Activated T-helper 9 cell treated with anti-CD3 and anti-CD28 coated beads, Interleukin-2, amount 50 U/mL, for 16 hours (primary cell): ENCODE results near the gene MRPL16.

Experiments used
- DNase-seq: peaks from one replicate; pipeline ENCODE4 v3.0.0-alpha.2; 2020; ENCODE audit warnings: low read depth

Gene MRPL16

DNA sequence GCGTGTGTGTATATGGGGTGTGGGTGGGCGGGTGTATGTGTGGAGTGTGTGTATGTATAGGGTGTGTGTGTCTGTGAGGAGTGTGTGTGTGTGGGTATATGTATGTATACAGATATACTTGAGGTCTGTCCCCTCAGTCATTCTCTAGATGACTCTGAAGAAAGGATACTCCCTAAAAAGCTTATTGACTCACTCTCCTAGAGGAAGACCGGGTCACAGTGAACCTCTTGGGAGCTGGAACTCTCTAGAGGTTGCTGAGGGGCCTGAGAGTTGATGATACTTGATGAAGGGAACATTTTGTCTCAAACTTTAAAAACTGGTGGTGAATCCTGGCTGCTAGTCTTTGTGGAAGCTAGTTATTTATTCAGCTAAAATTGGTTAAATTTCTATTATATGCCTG, 40.3 kb downstream of the MRPL16 start:
- no peak for DNase-seq

DNA sequence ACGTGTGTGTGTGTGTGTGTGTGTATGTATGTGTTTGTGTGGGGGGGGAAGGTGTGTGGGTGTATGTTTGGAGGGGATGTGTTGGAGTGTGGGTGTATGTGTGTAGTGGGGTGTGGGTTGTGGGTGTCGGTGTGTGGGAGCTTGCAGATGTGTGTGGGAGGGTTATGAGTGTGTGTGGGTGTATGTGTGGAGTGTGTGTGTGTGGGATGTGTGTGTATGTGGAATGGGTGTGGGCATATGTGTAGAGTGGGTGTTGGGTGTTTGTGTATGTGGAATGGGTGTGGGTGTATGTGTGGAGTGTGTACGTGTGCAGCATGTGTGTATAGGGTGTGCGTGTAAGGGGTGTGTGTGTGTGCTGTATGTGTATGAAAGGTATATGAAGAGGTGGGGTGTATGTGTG, 40.8 kb downstream of the MRPL16 start:
- DNase-seq, result no peak

GRCh38 chr11:59769111-59769510, 41.5 kb downstream of the MRPL16 start:
- DNase-seq, result no peak

GRCh38 chr11:59767225-59767611, 43.4 kb downstream of the MRPL16 start:
- DNase-seq, result no peak

DNA sequence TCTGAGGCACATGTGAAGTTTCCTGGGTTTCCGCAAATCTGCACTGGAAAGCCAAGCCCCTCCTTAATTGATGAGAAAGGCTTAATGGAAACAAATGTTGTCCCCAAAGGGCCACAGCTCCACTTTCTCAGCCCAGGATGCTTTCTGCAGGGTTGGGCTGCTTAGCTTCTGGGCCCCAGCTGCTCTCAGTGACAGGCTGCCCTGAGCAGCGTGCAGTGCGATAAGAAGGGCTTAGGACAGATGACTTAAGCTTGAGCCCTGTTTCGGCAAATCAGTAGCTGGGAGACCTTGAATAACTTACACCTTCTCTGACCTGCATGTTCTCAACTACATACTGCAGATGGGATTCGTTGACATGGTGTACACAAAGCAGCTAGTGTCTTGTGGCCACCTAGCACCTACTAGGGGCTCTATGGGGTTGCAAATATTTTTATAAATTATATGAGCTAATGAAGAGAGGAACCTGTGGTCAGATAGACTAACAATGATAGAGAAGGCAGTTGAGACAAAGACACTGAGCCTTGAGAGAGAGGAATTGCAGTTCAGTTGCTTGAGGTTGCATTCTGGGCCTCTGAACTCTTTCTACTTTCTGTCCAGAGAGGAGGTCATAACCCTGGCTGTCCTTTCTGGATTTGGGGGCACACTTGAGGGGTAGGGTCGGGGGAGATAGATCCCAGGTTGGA, 43.9 kb downstream of the MRPL16 start:
- no peak for DNase-seq

- DNase-seq, result no peak
Observed at GRCh38 chr11:59765068-59765735, 45.4 kb downstream of the MRPL16 start.

- DNase-seq, result no peak
Observed at GRCh38 chr11:59761993-59762392, 48.6 kb downstream of the MRPL16 start.

GRCh38 chr11:59760771-59761170, 49.8 kb downstream of the MRPL16 start:
- no peak for DNase-seq

- no peak for DNase-seq
Observed at GRCh38 chr11:59759900-59760299, 50.7 kb downstream of the MRPL16 start.

GRCh38 chr11:59758401-59759037, 52.1 kb downstream of the MRPL16 start:
- DNase-seq, result no peak

GRCh38 chr11:59756845-59757244, 53.7 kb downstream of the MRPL16 start:
- DNase-seq, result no peak

- no peak for DNase-seq
Observed at GRCh38 chr11:59756558-59756840, 54.1 kb downstream of the MRPL16 start.
